H1 (cell line): ENCODE measurements around the gene UBE2B. TPM values are rescaled to one million over a fixed set of nuclear protein-coding genes. Genes with fewer than 3 reads are reported as not detected.

Source experiments
- CTCF ChIA-PET: fragments of 300-600 bp; sonication (Branson Sonifier 250); formaldehyde crosslinking; loops from one replicate; lab custom pipeline; 2021; ENCODE audit not compliant: partially characterized antibody; lab: Charles Lee
- POLR2A ChIA-PET: fragments of 300-600 bp; sonication (Branson Sonifier 250); formaldehyde crosslinking; loops from one replicate; lab custom pipeline; 2021; ENCODE audit warnings: inconsistent platforms; ENCODE audit not compliant: partially characterized antibody; lab: Charles Lee
- DNase-seq, 2 experiments: peaks; one replicate each; pipeline versions ENCODE4 v3.0.0 to v3.0.0-alpha.2; 2010 to 2022; ENCODE audit warnings: low spot score in 2 of 2, low read depth in 1 of 2, mixed read lengths in 1 of 2
- FAIRE-seq: peaks from 2 replicates; lab custom pipeline; 2011; peaks lifted over from hg19 to GRCh38; lab: Jason Lieb, UNC
- H2AFZ ChIP-seq: 2 replicates; pipeline ENCODE4 v1.8.1; 2012; ENCODE audit warnings: low read length, inconsistent platforms
- H2AK5ac ChIP-seq: 2 replicates; pipeline ENCODE4 v1.6.1; 2013; ENCODE audit warnings: low read depth, low read length
- H2BK120ac ChIP-seq: replicated peaks from 2 replicates; pipeline ENCODE3; 2013; ENCODE audit warnings: low read depth, low read length, inconsistent platforms
- H2BK12ac ChIP-seq: 2 replicates; pipeline ENCODE4 v1.6.1; 2013; ENCODE audit warnings: low read depth, low read length
- H2BK15ac ChIP-seq: 2 replicates; pipeline ENCODE4 v1.6.1; 2013; ENCODE audit warnings: low read length
- H2BK20ac ChIP-seq: 2 replicates; pipeline ENCODE4 v1.6.1; 2013; ENCODE audit warnings: low read length
- H2BK5ac ChIP-seq: 2 replicates; pipeline ENCODE4 v1.6.1; 2013; ENCODE audit warnings: low read depth, low read length
- H3K14ac ChIP-seq: 2 replicates; pipeline ENCODE4 v1.6.1; 2013; ENCODE audit warnings: inconsistent platforms; ENCODE audit not compliant: insufficient read length
- H3K18ac ChIP-seq: 2 replicates; pipeline ENCODE4 v1.6.1; 2013; ENCODE audit warnings: low read length; ENCODE audit errors: extremely low read depth
- H3K23ac ChIP-seq: 2 replicates; pipeline ENCODE4 v1.6.1; 2013; ENCODE audit warnings: inconsistent platforms; ENCODE audit not compliant: insufficient read length
- H3K23me2 ChIP-seq: 2 replicates; pipeline ENCODE4 v1.6.1; 2013; ENCODE audit warnings: low read depth, low read length
- H3K27ac ChIP-seq: 2 replicates; pipeline ENCODE4 v1.6.1; 2011; ENCODE audit warnings: low read depth, low read length, inconsistent platforms
- H3K27me3 ChIP-seq, 4 experiments: replicated peaks in 1 of 4; 1 replicate in 1 of 4; 2 replicates in 3 of 4; pipeline versions ENCODE4 v1.6.1 to v1.8.1; 2011 to 2013; ENCODE audit warnings: low read length in 3 of 4, mild to moderate bottlenecking in 3 of 4, inconsistent platforms in 2 of 4, mixed read lengths in 2 of 4, moderate library complexity in 1 of 4; ENCODE audit not compliant: control insufficient read depth in 3 of 4, insufficient read depth in 3 of 4; ENCODE audit errors: extremely low read depth in 1 of 4
- H3K36me3 ChIP-seq, 4 experiments: 2 replicates each; pipeline versions ENCODE4 v1.6.1 to v1.8.1; 2011 to 2013; ENCODE audit warnings: mild to moderate bottlenecking in 4 of 4, low read length in 3 of 4, moderate library complexity in 2 of 4, control low read depth in 1 of 4, inconsistent platforms in 1 of 4; ENCODE audit not compliant: insufficient read depth in 4 of 4, control insufficient read depth in 2 of 4
- H3K4ac ChIP-seq: replicated peaks from 2 replicates; pipeline ENCODE3; 2013; ENCODE audit warnings: low read length, low read depth, mixed read lengths, inconsistent platforms; ENCODE audit not compliant: insufficient read length
- H3K4me1 ChIP-seq, 4 experiments: replicated peaks in 1 of 4; 1 replicate in 1 of 4; 2 replicates in 3 of 4; pipeline versions ENCODE4 v1.6.1 to v1.8.1; 2011 to 2013; ENCODE audit warnings: low read length in 3 of 4, inconsistent platforms in 2 of 4, mixed read lengths in 1 of 4; ENCODE audit not compliant: insufficient read depth in 4 of 4, control insufficient read depth in 3 of 4
- H3K4me2 ChIP-seq, 2 experiments: 2 replicates each; pipeline versions ENCODE4 v1.6.1 to v1.8.1; 2011 to 2013; ENCODE audit warnings: low read depth in 2 of 2, low read length in 2 of 2, control low read depth in 1 of 2, inconsistent platforms in 1 of 2, mild to moderate bottlenecking in 1 of 2; ENCODE audit not compliant: insufficient read depth in 1 of 2
- H3K4me3 ChIP-seq, 4 experiments: fragments of 200-600, 300-600 bp in 1 of 4; sonication (generic), shearing (Covaris generic), sonication (Bioruptor Twin) in 1 of 4; 2 replicates each; pipeline versions ENCODE4 v1.5.1 to v1.8.1; 2011 to 2016; ENCODE audit warnings: low read length in 4 of 4, low read depth in 3 of 4, control low read depth in 2 of 4, inconsistent platforms in 2 of 4, mild to moderate bottlenecking in 2 of 4, mixed read lengths in 1 of 4, moderate library complexity in 1 of 4; ENCODE audit not compliant: insufficient read depth in 2 of 4; ENCODE audit errors: extremely low read depth in 1 of 4
- H3K56ac ChIP-seq: replicated peaks from 2 replicates; pipeline ENCODE3; 2013; ENCODE audit warnings: low read depth, mild to moderate bottlenecking, mixed read lengths, low read length, inconsistent platforms; ENCODE audit not compliant: insufficient read length
- H3K79me1 ChIP-seq: 2 replicates; pipeline ENCODE4 v1.6.1; 2013; ENCODE audit warnings: low read depth, low read length, control low read depth
- H3K79me2 ChIP-seq, 2 experiments: 2 replicates each; pipeline versions ENCODE4 v1.6.1 to v1.8.1; 2012 to 2013; ENCODE audit warnings: low read length in 2 of 2, mild to moderate bottlenecking in 2 of 2, inconsistent platforms in 1 of 2; ENCODE audit not compliant: insufficient read depth in 2 of 2, control insufficient read depth in 1 of 2
- H3K9ac ChIP-seq, 4 experiments: replicated peaks in 1 of 4; 1 replicate in 1 of 4; 2 replicates in 3 of 4; pipeline versions ENCODE4 v1.6.1 to v1.8.1; 2011 to 2013; ENCODE audit warnings: low read depth in 3 of 4, low read length in 3 of 4, control low read depth in 2 of 4, mild to moderate bottlenecking in 2 of 4, moderate library complexity in 2 of 4, inconsistent platforms in 1 of 4; ENCODE audit errors: extremely low read depth in 1 of 4
- H3K9me3 ChIP-seq, 2 experiments: 2 replicates each; pipeline versions ENCODE4 v1.6.1 to v1.8.1; 2012 to 2013; ENCODE audit warnings: mild to moderate bottlenecking in 2 of 2, moderate library complexity in 2 of 2, control low read depth in 1 of 2, inconsistent platforms in 1 of 2, low read depth in 1 of 2, low read length in 1 of 2, mixed read lengths in 1 of 2; ENCODE audit not compliant: insufficient read depth in 2 of 2
- H4K20me1 ChIP-seq, 2 experiments: replicated peaks in 1 of 2; 2 replicates each; pipeline versions ENCODE3 to v1.8.1; 2011 to 2013; ENCODE audit warnings: inconsistent platforms in 2 of 2, low read length in 2 of 2, mild to moderate bottlenecking in 1 of 2; ENCODE audit not compliant: insufficient read depth in 2 of 2, control insufficient read depth in 1 of 2
- H4K5ac ChIP-seq: 2 replicates; pipeline ENCODE4 v1.6.1; 2013; ENCODE audit warnings: low read length, low read depth, mixed read lengths, inconsistent platforms; ENCODE audit not compliant: insufficient read length
- H4K8ac ChIP-seq: 2 replicates; pipeline ENCODE4 v1.8.0; 2013; ENCODE audit warnings: mild to moderate bottlenecking, moderate library complexity, low read length, inconsistent platforms; ENCODE audit not compliant: insufficient read depth; ENCODE audit errors: extremely low read depth
- H4K91ac ChIP-seq: replicated peaks from 2 replicates; pipeline ENCODE3; 2013; ENCODE audit warnings: low read length, mixed read lengths, inconsistent platforms; ENCODE audit not compliant: insufficient read length
- BRCA1 ChIP-seq: IDR thresholded peaks from 2 replicates; pipeline ENCODE4 v1.6.1; 2012; ENCODE audit warnings: low read depth, low read length, improper control_type of control experiment
- CBX8 ChIP-seq: fragments of 300-800, 300-1000 bp; sonication (generic); IDR thresholded peaks from 2 replicates; pipeline ENCODE4 v1.7.1; 2016; ENCODE audit warnings: low read depth, low read length, borderline replicate concordance
- CEBPB ChIP-seq: IDR thresholded peaks from 2 replicates; pipeline ENCODE4 v1.6.1; 2012; ENCODE audit warnings: low read depth, low read length
- CREB1 ChIP-seq: IDR thresholded peaks from 2 replicates; pipeline ENCODE4 v1.6.1; 2012; ENCODE audit warnings: inconsistent platforms
- FOSL1 ChIP-seq: IDR thresholded peaks from 2 replicates; pipeline ENCODE4 v1.6.1; 2011; ENCODE audit warnings: mild to moderate bottlenecking, low read depth, low read length, moderate library complexity; ENCODE audit not compliant: insufficient read depth
- GABPA ChIP-seq: IDR thresholded peaks from 2 replicates; pipeline ENCODE4 v1.6.1; 2011; ENCODE audit warnings: mild to moderate bottlenecking, low read length, moderate library complexity, borderline replicate concordance; ENCODE audit not compliant: insufficient read depth
- KDM4A ChIP-seq: IDR thresholded peaks from one replicate; pipeline ENCODE4 v1.7.1; 2012; ENCODE audit warnings: low read depth, mild to moderate bottlenecking, moderate library complexity, low read length, inconsistent platforms; ENCODE audit not compliant: severe bottlenecking
- KDM5A ChIP-seq: fragments of 200-600 bp; IDR thresholded peaks from 2 replicates; pipeline ENCODE4 v1.7.1; 2012; ENCODE audit warnings: mild to moderate bottlenecking, low read length, inconsistent platforms, mixed read lengths
- WGBS, 2 experiments: shearing (Covaris generic) in 1 of 2; methylation state at CpG; one replicate each; pipeline versions ENCODE4 v1.1.6 to v1.1.7; 2013 to 2015; ENCODE audit warnings: low lambda C conversion rate in 2 of 2, mixed read lengths in 2 of 2, inconsistent platforms in 1 of 2, low coverage in 1 of 2, missing lambda C conversion rate in 1 of 2; ENCODE audit not compliant: insufficient replicate concordance in 2 of 2, insufficient coverage in 1 of 2, insufficient read length in 1 of 2; ENCODE audit errors: extremely low coverage in 1 of 2, missing lambda C conversion rate in 1 of 2; 5-methylcytosine and 5-hydroxymethylcytosine counted together
- polyA plus RNA-seq, 7 experiments: library from polyadenylated mRNA; depleted of rRNA in 3 of 7; stranded (reverse) in 5 of 7; unstranded in 2 of 7; fragments of >200 nt in 5 of 7; fragments of 200-250 nt in 2 of 7; gene quantifications; 1 replicate in 5 of 7; 2 replicates in 1 of 7; 4 replicates in 1 of 7; pipeline versions ENCODE4 v1.2.1 to v1.2.3, GENCODE V29; 2011 to 2013; ENCODE audit warnings: missing spikeins in 2 of 7, mixed read lengths in 2 of 7
- total RNA-seq: library from RNA; stranded (reverse); fragmentation: NEBNext Ultra II Directional; extraction: Animal tissue kit (Norgen Biotek cat#: 25700); gene quantifications from 2 replicates; pipeline ENCODE4 v1.2.1, GENCODE V29; 2021
- TF ChIP-seq, protein P1 (sequence below), 3 experiments: IDR thresholded peaks; 1 replicate in 2 of 3; 2 replicates in 1 of 3; pipeline versions ENCODE4 v1.5.1 to v1.6.1; 2011; ENCODE audit warnings: low read length in 3 of 3, mild to moderate bottlenecking in 3 of 3, inconsistent platforms in 2 of 3, low read depth in 1 of 3, moderate library complexity in 1 of 3; ENCODE audit not compliant: insufficient read depth in 1 of 3; ENCODE audit errors: control extremely low read depth in 1 of 3
- TF ChIP-seq, protein P2 (sequence below): IDR thresholded peaks from 2 replicates; pipeline ENCODE4 v1.6.1; 2012; ENCODE audit warnings: inconsistent platforms

Gene UBE2B
- total and polyA plus RNA-seq, 2 of the 8 experiments (the other 6 are each of a cell fraction or from before 2014, with no cell fraction given) = 15.9 to 46.8 TPM

DNA sequence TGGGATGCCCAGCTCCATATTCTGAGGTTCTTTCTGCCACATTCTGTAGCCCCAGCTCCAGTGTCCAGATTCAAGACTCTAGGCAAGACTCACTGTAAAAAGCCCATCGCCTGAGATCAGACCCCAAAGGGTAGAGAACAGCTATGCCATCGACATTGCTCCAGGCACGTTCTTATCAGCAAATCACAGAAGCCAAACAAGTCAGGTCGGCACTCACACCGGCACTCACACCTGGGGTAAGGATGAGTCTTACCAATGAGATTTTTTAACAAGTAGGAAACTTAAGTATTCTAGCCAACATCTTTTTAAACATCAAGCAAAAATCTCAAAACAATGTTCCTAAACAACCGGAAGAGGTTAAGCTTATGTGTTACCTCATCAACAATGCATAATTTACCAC, 38.0 kb downstream of the UBE2B start:
- H2AK5ac ChIP-seq = no peak overlapping the region
- H2BK12ac ChIP-seq = no peak overlapping the region
- H4K20me1 ChIP-seq = no peaks in the 10 kb centered on the region
- peaks cover 3 to 21% (median 6%) of the 10 kb centered on the region in 4 experiments; a peak in 5 of 8 replicates for H3K36me3 ChIP-seq
- ChIA-PET POLR2A (interaction anchor here (0.8 to 2.5 kb wide), 8 partner anchors 10 to 146 kb away, joined by 3 to 7 read pairs (median 6); no protein-coding TSS in a partner anchor), CTCF (interaction anchor here (0.9 to 7.0 kb wide), 14 partner anchors 13 to 178 kb away, joined by 3 to 91 read pairs (median 4); no protein-coding TSS in a partner anchor)
- H4K5ac ChIP-seq = no peak overlapping the region
- H2BK5ac ChIP-seq = no peak overlapping the region
- no peaks in the 10 kb centered on the region for H3K27me3 ChIP-seq
- no peak overlapping the region for H4K91ac ChIP-seq
- H2BK15ac ChIP-seq = no peak overlapping the region
- no peak overlapping the region for H3K4me3 ChIP-seq
- peaks cover 5 to 10% (median 8%) of the 10 kb centered on the region in 4 experiments for H3K4me1 ChIP-seq
- DNase-seq (no peak), FAIRE-seq (no peak)
- H3K23ac ChIP-seq = no peak overlapping the region
- H3K18ac ChIP-seq = no peak overlapping the region
- no peak overlapping the region for H3K4me2 ChIP-seq
- H3K4ac ChIP-seq = no peak overlapping the region
- no peak overlapping the region for H3K27ac ChIP-seq
- H3K23me2 ChIP-seq = peaks cover 5% of the 10 kb centered on the region; the same call in 1 of the 2 replicates
- H3K9ac ChIP-seq = no peak overlapping the region
- H2BK120ac ChIP-seq = no peak overlapping the region
- H4K8ac ChIP-seq = no peak overlapping the region
- no peak overlapping the region for H3K14ac ChIP-seq
- H2AFZ ChIP-seq = no peak overlapping the region
- WGBS, 2 experiments = 92% methylated on average over 6 of the region's 6 CpGs; no CpG with 5 or more reads in 1 of the 2 experiments
- no peaks in the 10 kb centered on the region for H3K9me3 ChIP-seq
- no peak overlapping the region for H2BK20ac ChIP-seq
- H3K56ac ChIP-seq = no peak overlapping the region
- peaks cover 11 to 26% of the 10 kb centered on the region in 2 experiments for H3K79me2 ChIP-seq
- peaks cover 5% of the 10 kb centered on the region for H3K79me1 ChIP-seq
- TF ChIP-seq CREB1 (no peak), GABPA (no peak), KDM5A (no peak), CEBPB (no peak), BRCA1 (no peak), CBX8 (no peak), FOSL1 (no peak), KDM4A (no peak)
- TF ChIP-seq, protein P1, sequence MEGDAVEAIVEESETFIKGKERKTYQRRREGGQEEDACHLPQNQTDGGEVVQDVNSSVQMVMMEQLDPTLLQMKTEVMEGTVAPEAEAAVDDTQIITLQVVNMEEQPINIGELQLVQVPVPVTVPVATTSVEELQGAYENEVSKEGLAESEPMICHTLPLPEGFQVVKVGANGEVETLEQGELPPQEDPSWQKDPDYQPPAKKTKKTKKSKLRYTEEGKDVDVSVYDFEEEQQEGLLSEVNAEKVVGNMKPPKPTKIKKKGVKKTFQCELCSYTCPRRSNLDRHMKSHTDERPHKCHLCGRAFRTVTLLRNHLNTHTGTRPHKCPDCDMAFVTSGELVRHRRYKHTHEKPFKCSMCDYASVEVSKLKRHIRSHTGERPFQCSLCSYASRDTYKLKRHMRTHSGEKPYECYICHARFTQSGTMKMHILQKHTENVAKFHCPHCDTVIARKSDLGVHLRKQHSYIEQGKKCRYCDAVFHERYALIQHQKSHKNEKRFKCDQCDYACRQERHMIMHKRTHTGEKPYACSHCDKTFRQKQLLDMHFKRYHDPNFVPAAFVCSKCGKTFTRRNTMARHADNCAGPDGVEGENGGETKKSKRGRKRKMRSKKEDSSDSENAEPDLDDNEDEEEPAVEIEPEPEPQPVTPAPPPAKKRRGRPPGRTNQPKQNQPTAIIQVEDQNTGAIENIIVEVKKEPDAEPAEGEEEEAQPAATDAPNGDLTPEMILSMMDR (IDR thresholded peaks at IDR 0.05; ENCODE audit: control extremely low read depth in 1 of 3, insufficient read depth in 1 of 3, low read depth in 1 of 3, low read length in 3 of 3) = no peak
- TF ChIP-seq, protein P2, sequence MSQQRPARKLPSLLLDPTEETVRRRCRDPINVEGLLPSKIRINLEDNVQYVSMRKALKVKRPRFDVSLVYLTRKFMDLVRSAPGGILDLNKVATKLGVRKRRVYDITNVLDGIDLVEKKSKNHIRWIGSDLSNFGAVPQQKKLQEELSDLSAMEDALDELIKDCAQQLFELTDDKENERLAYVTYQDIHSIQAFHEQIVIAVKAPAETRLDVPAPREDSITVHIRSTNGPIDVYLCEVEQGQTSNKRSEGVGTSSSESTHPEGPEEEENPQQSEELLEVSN = no peak
